ENCODE results near the gene ME3.

Gene ME3

DNA sequence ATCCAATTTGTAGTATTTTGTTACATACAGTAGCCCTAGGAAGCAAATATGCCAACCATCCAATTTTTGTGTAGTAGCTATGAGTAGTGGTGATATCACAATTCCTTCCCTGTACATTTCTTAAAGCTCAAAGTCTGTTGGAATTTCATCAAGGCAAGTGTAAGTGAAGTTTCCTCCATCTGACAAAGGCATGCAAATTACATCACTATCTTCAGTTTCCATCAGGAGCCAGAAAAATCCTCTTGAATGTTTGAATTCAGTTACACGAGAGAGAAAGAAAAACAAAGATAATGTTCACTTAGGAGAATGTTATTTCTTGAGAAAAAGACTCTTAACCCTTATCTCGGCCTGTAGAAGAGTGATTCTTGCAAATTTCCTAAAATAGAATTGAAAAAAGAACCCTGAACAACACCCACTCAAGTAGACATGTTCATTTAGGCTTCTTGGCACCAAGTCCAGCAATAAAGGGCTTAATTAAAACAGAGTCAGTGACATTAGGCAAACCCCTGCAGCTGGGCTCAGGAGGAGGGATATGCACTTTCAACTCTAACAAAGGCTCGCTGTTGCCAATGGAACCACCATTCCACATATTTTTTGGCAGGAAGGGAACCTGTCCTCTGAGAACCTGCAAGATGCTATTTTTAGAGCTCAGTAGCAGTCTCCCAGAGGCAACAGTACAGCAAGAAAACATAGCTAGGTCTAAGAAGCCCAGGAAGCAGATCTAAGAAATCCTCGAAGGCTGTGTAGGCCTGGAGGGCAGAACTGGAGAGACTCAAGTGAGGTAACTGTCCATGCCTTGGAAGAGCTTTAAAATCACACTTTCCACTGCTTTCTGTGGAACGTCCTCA, 153.1 kb downstream of the ME3 start:
- TF ChIP-seq SIN3A (IDR thresholded peaks at IDR 0.05; ENCODE audit: borderline replicate concordance, insufficient read depth, low read length) (no peak), TAF1 (IDR thresholded peaks at IDR 0.05; ENCODE audit: borderline replicate concordance, insufficient read depth, low read length) (0 out of 2 replicates have a peak, but pooled peaks have one; percentile 39)
- TF ChIP-seq, protein P1, sequence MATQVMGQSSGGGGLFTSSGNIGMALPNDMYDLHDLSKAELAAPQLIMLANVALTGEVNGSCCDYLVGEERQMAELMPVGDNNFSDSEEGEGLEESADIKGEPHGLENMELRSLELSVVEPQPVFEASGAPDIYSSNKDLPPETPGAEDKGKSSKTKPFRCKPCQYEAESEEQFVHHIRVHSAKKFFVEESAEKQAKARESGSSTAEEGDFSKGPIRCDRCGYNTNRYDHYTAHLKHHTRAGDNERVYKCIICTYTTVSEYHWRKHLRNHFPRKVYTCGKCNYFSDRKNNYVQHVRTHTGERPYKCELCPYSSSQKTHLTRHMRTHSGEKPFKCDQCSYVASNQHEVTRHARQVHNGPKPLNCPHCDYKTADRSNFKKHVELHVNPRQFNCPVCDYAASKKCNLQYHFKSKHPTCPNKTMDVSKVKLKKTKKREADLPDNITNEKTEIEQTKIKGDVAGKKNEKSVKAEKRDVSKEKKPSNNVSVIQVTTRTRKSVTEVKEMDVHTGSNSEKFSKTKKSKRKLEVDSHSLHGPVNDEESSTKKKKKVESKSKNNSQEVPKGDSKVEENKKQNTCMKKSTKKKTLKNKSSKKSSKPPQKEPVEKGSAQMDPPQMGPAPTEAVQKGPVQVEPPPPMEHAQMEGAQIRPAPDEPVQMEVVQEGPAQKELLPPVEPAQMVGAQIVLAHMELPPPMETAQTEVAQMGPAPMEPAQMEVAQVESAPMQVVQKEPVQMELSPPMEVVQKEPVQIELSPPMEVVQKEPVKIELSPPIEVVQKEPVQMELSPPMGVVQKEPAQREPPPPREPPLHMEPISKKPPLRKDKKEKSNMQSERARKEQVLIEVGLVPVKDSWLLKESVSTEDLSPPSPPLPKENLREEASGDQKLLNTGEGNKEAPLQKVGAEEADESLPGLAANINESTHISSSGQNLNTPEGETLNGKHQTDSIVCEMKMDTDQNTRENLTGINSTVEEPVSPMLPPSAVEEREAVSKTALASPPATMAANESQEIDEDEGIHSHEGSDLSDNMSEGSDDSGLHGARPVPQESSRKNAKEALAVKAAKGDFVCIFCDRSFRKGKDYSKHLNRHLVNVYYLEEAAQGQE (IDR thresholded peaks at IDR 0.05; ENCODE audit: insufficient read depth in 1 of 2, low read depth in 2 of 2, low read length in 2 of 2): no peak; a peak in 1 of 4 replicates

DNA sequence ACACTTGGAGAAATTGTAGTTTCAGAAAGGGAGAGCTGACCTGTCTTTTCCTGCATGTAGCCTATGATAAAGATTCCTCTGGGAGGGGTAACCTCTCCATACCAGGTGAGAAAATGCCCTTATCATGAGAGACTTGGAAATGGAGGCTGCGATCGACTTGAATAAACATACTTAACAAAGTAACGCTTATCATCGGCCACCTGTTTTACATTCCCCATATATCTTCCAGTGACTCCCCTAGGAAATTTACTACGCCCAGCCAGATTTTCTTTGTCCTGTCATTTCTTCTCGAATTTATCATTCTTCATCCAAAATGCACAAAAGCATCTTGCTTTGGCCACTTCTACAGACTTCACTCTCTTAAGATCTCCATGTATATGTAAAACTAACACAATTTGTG, 154.2 kb downstream of the ME3 start:
- TF ChIP-seq SIN3A (IDR thresholded peaks at IDR 0.05; ENCODE audit: borderline replicate concordance, insufficient read depth, low read length) (no peak), TAF1 (IDR thresholded peaks at IDR 0.05; ENCODE audit: borderline replicate concordance, insufficient read depth, low read length) (no peak), POLR2AphosphoS5 (IDR thresholded peaks at IDR 0.05; ENCODE audit: low read depth, low read length) (no peak), FOXP2 (optimal IDR thresholded peaks at IDR 0.05; ENCODE audit: borderline replicate concordance, extremely low read depth, extremely low read length, insufficient read depth) (no peak)
- TF ChIP-seq, protein P1 (IDR thresholded peaks at IDR 0.05; ENCODE audit: insufficient read depth in 1 of 2, low read depth in 2 of 2, low read length in 2 of 2): no peak

DNA sequence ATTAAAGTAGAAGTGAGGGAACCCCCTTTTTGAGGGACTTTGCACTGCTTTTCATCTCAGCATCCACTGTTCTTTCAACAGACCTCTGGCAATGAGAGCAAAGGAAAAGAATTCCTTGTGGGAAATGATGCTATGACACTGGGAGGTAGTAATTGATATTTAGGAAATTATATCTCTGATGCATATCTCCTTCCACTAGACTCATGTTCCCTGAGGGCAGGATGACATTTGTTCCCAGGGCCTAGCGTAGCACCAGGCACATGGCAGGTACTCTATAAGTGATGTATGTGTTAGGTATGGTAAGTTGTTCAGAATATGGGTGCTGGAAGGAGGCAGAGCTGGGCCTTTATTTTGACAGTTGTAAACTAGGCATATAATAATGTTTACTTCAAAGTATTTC, 154.9 kb downstream of the ME3 start:
- TF ChIP-seq FOXP2 (optimal IDR thresholded peaks at IDR 0.05; ENCODE audit: borderline replicate concordance, extremely low read depth, extremely low read length, insufficient read depth) (no peak), TAF1 (IDR thresholded peaks at IDR 0.05; ENCODE audit: borderline replicate concordance, insufficient read depth, low read length) (peak; percentile 24; the same call in 1 of the 2 replicates)

GRCh38 chr11:86515297-86516094, 156.9 kb downstream of the ME3 start:
- TF ChIP-seq SIN3A (IDR thresholded peaks at IDR 0.05; ENCODE audit: borderline replicate concordance, insufficient read depth, low read length): peak; percentile 89; the same call in 1 of the 2 replicates
- TF ChIP-seq FOXP2 (optimal IDR thresholded peaks at IDR 0.05; ENCODE audit: borderline replicate concordance, extremely low read depth, extremely low read length, insufficient read depth): peak; percentile 55
- TF ChIP-seq POLR2AphosphoS5 (IDR thresholded peaks at IDR 0.05; ENCODE audit: low read depth, low read length): 0 out of 2 replicates have a peak, but pooled peaks have one; percentile 50
- TF ChIP-seq, protein P1 (IDR thresholded peaks at IDR 0.05; ENCODE audit: insufficient read depth in 1 of 2, low read depth in 2 of 2, low read length in 2 of 2): peak in 1 of 2 experiments; percentile 78; a peak in 2 of 4 replicates
- TF ChIP-seq TAF1 (IDR thresholded peaks at IDR 0.05; ENCODE audit: borderline replicate concordance, insufficient read depth, low read length): peak; percentile 60; the same call in 1 of the 2 replicates

DNA sequence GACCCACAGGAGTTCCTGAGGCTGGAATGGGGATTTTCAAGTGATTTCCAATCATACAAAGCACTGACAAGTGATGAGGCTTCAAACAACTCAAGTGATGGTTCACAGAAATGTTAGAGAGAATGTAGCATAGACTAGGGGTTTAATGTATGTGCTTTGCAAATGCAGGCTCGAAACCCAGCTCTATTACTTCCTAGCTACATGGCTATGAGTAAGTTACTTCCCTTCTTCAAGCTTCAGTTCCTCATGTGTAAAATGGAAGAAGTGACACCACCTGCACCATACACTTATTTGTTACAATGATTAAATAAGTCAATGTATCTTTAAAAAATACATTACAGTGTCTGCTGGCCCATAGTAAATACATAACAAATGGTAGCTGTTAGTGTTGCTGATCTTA, 158.0 kb downstream of the ME3 start:
- TF ChIP-seq, protein P1 (IDR thresholded peaks at IDR 0.05; ENCODE audit: insufficient read depth in 1 of 2, low read depth in 2 of 2, low read length in 2 of 2): no peak
- TF ChIP-seq TAF1 (IDR thresholded peaks at IDR 0.05; ENCODE audit: borderline replicate concordance, insufficient read depth, low read length): no peak
- no peak for TF ChIP-seq POLR2AphosphoS5 (IDR thresholded peaks at IDR 0.05; ENCODE audit: low read depth, low read length)
- no peak for TF ChIP-seq FOXP2 (optimal IDR thresholded peaks at IDR 0.05; ENCODE audit: borderline replicate concordance, extremely low read depth, extremely low read length, insufficient read depth)
- TF ChIP-seq SIN3A (IDR thresholded peaks at IDR 0.05; ENCODE audit: borderline replicate concordance, insufficient read depth, low read length): no peak

Measured in PFSK-1 (cell line).